TTC549 (cell line): ENCODE measurements around the gene LRRC32.
"Not testable (repeated sequence)": the region's sequence is repeated elsewhere in the genome, so short reads cannot be mapped to it uniquely, and the experiment has no call there.

ENCODE experiments used
- FAIRE-seq: peaks from 2 replicates; lab custom pipeline; 2012; peaks lifted over from hg19 to GRCh38; lab: Jason Lieb, UNC

The LRRC32 gene

DNA sequence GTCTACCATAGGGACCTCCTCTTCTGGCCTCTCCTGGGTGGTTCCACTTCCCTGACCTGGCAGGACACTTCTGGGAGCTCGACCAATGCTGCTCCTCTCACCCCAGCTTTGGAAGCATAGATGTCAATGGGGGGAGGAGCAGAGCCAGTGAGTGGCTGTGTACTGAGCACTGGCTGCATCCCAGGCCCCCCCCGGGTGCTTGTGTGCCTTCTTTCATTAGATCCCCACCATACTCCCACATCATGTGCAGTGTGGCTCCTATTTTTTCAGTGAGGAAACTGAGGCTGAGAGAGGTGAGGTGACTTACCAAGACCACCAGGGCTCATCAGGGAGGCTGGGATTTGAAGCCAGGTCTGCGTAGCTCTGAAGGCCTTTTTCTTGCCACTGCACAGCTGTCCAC, 44.3 kb downstream of the LRRC32 start:
- no peak for FAIRE-seq

DNA sequence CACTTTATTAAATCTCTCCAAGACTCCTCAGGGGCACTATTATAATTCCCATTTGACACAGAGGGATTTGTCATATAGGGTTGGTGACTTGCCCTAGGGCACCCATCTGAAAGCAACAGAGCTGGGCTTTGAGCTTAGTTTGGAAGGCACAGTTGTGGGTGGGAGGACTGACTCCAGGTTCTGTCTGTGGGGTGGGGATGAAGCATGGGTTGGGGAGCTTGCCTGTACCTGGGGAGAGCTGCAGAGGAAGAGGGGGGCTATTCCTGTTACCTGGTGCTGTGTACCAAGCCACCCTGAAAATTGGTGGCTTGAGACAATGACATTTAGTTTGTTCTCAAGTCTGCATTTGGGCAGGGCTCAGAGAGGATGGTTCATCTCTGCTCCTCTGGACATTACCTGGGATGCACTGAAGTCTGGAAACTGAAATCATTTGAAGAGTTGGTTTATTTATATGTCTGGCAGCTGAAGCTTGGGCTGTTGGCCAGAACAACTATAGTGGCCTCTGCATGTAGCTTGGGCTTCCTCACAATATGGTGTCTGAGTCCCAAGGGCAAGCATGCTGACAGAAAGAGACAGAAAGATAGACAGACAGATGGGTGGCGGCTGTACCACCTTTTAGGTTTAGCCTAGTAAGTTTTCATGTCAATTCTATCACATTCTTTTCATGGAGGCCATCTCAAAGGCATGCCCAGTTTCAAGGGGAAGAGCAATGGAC, 44.9 kb downstream of the LRRC32 start:
- FAIRE-seq: no peak

DNA sequence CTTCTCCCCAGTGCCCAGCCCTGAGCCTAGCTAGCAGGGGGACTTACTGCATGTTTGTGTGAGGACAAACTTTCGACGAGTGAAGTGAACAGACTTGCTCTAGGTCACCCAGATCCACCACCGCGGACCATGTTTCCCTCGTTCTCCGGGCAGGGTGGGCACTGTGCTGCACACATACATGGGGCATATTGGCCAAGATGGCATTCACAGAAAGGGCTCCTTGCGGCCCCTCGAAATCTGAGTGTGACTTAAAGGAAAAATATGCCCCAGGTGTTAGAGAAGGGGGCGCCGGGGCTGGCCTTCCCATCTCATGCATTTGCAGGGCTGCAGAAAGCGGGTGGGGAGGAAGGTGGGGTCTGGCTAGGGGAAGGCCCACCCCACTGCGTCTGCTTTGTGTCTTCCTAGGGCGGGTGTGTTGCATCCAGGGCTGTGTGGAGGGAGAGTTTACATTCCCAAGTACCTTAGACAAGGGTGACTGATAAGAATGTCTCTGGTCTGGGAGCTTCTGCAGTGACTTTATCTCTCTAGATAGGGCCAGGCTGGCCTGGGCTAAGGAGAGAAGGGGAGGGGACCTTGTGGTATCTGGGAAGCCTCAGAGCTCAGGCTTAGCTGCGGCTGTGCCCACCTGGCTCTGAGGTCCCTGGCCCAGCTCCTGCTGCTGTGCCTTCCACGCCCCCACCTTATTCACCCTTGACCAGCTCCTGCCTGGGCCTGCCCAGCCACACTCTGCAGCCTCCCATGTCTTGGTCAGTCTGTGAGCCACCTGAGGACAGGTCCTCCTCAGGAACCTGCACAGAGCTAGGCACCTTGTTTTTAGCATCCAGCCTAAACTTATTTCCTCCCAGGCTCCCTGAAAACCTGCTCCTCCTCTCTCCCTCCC, 45.8 kb downstream of the LRRC32 start:
- FAIRE-seq: no peak

DNA sequence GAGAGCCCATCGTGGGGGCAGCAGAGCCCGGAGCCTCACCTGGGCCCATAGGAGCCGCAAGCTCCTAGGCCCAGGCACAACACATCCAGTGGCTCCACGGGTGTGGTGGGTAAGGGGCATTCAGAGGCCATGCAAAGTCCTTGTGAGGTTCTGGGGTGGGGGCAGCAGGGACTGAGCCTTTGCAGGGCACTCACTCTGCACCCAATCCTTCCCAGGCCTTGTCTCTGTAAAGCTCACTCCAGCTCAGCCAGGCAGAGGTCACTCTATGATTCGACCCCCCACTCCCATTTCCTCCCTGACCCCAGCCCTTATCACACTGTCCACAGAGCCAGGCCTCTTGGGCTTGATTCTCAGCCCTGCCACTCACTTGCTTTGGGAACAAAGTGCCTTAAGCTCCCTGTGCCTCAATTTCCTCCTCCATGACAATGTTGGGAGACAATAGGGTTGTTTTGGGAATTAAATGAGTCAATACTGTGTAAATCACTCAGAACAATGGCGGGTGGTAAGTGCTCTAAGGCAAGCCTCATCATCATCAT, 46.6 kb downstream of the LRRC32 start:
- FAIRE-seq: no peak

- FAIRE-seq: no peak
Measured at GRCh38 chr11:76623171-76623883, 47.2 kb downstream of the LRRC32 start.

GRCh38 chr11:76622493-76623094, 48.0 kb downstream of the LRRC32 start:
- no peak for FAIRE-seq

DNA sequence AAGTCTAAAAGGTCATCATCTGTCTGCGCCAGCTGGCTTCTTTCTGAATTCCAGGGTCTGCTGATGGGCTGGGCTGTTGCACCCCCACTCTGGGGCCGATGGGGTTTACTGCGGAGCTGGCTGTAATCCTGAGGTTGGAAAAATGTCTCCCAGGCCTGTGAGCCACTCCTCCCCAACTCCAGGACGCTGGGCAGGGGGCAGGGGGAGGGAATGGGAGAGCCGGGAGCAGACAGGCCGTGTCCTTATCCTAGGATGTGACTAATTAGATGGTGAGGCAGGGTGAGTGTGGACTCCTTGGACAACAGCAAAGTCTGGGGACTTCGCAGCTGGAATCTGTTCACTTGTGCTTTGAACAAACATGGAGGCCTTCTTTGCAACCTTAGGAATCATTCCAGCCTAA, 48.7 kb downstream of the LRRC32 start:
- FAIRE-seq: no peak

- FAIRE-seq: no peak
Measured at GRCh38 chr11:76621466-76621865, 49.1 kb downstream of the LRRC32 start.

DNA sequence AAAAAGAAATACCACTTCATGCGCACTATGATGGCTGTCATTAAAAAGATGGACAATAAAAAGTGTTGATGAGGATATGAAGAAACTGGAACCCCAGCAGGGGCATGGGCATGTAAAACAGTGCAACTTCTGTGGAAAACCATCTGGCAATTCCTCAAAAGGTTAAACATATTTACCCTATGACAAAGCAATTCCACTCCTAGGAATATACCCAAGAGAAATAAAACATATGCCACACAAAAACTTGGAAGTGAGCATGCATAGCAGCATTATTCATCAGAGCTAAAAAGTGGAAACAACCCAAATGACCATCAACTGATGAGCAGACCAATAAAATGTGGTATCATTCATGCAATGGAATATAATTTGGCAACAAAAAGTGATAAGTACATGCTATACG, 50.1 kb downstream of the LRRC32 start:
- no peak for FAIRE-seq

GRCh38 chr11:76619801-76620200, 50.7 kb downstream of the LRRC32 start:
- FAIRE-seq: not testable (repeated sequence)

DNA sequence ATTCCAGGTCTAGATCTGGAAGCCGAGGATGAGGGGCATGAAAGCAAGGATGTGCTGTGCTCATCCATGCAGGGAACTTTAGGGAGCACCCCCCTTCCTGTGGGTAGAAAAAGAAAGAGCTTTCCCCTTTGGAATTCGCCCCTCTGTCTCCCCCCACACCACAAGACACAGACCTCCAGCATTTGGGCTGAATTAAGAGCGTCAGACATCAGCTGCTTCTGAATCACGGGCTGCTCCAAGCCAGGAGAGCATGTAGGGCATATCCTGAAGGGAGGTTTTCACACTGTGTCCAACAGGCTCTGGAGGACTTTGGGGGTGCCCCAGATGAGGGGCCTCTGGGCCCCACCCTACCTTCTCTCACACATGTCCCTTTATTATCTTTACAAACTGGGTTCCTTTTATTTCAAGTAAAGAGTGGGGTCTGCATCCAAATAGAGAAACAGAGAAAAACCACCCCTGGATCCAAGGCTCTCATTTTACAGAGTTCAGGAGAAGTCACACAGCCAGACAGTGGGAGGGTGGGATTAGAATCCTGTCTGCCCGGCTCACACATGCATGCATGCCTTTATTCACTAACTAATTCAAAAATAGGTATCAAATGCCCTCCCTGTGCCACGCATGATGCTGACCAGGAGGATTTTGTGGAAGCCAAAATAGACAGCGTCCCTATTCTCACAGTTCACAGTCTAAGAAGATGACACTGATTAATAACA, 52.8 kb downstream of the LRRC32 start:
- FAIRE-seq: no peak

DNA sequence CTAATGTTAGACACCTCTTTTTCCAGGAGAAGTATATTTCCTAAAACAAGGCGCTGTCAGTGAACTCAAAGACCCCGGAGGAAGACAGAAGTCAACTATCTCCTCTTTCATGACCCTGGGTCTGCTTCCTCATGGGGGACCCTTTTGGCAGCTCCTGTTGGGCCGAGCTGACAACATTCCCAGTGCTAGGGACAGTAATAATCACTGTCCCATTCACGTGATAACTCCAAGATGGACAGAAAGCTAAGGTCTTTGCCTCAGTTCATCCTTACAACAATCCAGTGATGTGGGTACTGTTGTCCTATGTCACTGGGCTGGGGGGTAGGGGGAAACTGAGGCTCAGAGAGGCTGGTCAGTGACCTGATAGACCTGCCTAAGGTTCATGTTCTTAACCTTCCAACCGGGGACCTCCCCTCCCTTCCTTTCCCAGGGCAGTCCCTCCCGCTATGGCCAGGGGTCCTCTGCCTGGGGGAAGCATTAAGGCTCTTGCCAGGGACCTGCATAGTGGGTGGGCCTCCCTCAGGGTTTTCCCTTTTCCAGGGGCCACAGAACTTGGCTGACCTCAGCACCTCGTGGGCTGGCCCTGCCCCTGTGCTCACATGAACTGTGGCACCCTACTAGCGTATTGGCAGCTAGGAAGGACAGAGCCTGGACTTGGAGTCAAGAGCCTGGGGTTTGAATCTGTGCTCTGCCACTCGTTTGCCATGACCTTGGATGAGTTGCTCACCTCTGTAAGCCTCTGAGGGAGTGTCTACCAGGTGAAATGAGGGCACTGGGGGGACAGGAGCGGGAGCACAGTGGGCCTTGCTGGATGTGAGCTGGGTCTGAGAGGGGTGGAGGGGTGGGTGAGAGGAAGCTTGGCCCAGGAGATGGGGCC, 53.6 kb downstream of the LRRC32 start:
- no peak for FAIRE-seq

GRCh38 chr11:76615950-76616349, 54.6 kb downstream of the LRRC32 start:
- FAIRE-seq: no peak

DNA sequence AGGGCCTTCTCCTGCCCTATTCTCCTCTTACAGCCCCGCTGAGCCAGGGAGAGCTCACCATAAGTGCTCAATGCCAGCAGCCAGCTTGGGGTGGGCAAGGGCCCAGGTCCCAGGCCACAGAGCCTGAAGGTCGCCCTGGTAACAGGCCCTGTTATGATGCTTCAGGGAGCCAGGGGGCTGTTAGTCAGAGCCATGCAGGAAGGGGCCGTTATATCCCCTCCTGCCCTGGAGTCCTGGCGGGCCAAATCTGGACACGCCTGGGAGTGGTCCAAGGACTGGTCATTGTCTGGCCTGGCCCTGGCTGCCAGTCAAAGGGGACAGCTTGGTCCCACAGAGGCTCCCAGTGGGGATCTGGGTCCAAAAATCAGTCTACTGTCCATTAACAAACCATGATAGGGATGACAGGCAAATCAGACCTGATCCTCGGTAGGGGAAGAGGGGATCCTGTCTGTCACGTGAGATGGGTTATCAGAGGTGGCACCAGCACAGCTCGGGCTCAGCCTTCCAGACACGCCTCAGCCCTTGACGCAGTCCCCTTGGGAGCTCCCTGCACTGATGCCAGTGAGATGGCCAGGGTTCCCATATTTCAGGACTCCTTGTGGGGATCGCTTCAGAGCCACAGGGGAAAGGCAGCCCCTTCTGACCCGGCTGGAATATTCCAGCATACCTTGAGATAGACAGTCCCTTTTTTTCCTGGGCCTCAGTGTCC, 55.9 kb downstream of the LRRC32 start:
- FAIRE-seq: no peak

DNA sequence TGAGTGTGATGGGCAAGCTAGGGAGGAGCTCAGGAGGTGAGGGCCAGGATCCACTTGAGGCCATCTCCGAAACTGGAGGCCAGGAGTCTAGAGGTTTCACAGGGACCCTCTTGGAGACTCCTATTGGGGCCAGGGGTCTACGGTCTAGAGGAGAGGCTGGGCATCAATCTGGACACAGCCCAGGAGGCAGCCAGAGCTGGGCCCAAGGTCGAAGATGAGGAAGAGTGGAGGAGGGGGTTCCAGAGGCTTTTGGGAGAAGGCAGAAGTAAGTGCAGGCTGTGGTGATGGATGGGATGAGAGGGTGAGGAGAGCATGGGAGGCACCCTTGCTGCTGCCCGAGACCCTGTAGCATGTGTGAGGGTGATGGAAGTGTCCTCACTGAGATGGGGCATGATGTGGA, 56.6 kb downstream of the LRRC32 start:
- FAIRE-seq: no peak

GRCh38 chr11:76612226-76612625, 58.3 kb downstream of the LRRC32 start:
- FAIRE-seq: no peak

- FAIRE-seq: no peak
Measured at GRCh38 chr11:76610871-76611475, 59.6 kb downstream of the LRRC32 start.

- no peak for FAIRE-seq
Measured at GRCh38 chr11:76610371-76610770, 60.2 kb downstream of the LRRC32 start.

GRCh38 chr11:76609736-76610370, 60.7 kb downstream of the LRRC32 start:
- FAIRE-seq: no peak
